Measurements from ENCODE around the gene TRAPPC5.

TRAPPC5 gene

DNA sequence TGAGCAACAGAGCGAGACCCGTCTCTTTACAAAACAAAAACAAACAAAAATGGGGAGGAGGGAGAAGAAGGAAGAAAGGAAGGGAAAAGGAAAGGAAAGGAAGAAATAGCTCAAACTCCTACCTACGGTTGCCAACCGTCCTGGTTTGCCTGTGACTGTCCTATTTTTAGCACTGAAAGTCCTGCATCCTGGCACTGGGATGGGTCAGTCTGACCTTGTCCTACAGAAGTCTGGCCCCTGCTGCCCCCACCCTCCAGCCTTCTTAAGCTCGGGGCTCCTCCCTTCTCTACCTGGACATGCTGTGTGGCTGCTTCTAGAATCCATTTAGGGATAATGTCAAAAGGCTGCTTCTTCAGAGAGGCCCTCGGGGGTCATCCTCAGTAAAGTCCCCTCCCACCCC is 45.0 kb upstream of the TRAPPC5 start:
- no peak for ATAC-seq

DNA sequence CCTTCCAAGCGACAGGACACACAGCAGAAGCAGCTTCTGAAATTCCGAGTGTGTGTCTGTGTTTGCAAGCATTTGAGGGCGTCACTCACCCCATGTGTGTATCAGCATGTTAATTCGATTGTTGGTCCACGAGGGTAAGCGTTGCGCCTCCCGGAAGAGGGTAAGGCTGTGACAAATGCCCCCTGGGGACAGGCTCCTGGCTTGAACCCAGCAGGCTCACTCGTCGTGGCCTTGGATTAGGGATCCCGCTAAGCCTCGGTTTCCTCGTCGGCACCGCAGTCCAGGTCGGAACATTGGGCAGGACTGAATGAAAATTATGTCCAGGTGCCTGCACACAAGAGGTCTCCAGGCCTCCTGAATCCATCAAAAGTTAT is 44.3 kb upstream of the TRAPPC5 start:
- TF ChIP-seq BACH2 (CRISPR knock-in tag; IDR thresholded peaks at IDR 0.05; ENCODE audit: borderline replicate concordance) (no peak), OSR1 (CRISPR knock-in tag; IDR thresholded peaks at IDR 0.05) (no peak)
- TF ChIP-seq, protein P1, sequence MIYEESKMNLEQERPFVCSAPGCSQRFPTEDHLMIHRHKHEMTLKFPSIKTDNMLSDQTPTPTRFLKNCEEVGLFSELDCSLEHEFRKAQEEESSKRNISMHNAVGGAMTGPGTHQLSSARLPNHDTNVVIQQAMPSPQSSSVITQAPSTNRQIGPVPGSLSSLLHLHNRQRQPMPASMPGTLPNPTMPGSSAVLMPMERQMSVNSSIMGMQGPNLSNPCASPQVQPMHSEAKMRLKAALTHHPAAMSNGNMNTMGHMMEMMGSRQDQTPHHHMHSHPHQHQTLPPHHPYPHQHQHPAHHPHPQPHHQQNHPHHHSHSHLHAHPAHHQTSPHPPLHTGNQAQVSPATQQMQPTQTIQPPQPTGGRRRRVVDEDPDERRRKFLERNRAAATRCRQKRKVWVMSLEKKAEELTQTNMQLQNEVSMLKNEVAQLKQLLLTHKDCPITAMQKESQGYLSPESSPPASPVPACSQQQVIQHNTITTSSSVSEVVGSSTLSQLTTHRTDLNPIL (CRISPR knock-in tag; IDR thresholded peaks at IDR 0.05; ENCODE audit: low read depth) = no peak
- no peak for ATAC-seq

More for the DNA sequence above, 45.0 kb upstream of the TRAPPC5 start:
- no peak for TF ChIP-seq ARNTL (CRISPR knock-in tag; IDR thresholded peaks at IDR 0.05; ENCODE audit: borderline replicate concordance, low read depth)
- no peak for TF ChIP-seq TOX (CRISPR knock-in tag; IDR thresholded peaks at IDR 0.05; ENCODE audit: borderline replicate concordance)
- no peak for TF ChIP-seq SNAI2 (CRISPR knock-in tag; IDR thresholded peaks at IDR 0.05)
- no peak for TF ChIP-seq RARB (CRISPR knock-in tag; IDR thresholded peaks at IDR 0.05)
- TF ChIP-seq ZFP30 (CRISPR knock-in tag; IDR thresholded peaks at IDR 0.05) = no peak
- TF ChIP-seq, protein P1 (CRISPR knock-in tag; IDR thresholded peaks at IDR 0.05; ENCODE audit: low read depth) = no peak
- TF ChIP-seq, protein P2, sequence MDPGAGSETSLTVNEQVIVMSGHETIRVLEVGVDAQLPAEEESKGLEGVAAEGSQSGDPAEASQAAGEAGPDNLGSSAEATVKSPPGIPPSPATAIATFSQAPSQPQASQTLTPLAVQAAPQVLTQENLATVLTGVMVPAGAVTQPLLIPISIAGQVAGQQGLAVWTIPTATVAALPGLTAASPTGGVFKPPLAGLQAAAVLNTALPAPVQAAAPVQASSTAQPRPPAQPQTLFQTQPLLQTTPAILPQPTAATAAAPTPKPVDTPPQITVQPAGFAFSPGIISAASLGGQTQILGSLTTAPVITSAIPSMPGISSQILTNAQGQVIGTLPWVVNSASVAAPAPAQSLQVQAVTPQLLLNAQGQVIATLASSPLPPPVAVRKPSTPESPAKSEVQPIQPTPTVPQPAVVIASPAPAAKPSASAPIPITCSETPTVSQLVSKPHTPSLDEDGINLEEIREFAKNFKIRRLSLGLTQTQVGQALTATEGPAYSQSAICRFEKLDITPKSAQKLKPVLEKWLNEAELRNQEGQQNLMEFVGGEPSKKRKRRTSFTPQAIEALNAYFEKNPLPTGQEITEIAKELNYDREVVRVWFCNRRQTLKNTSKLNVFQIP (CRISPR knock-in tag; IDR thresholded peaks at IDR 0.05; ENCODE audit: borderline replicate concordance, low read depth) = no peak
- no peak for TF ChIP-seq PPARA (CRISPR knock-in tag; IDR thresholded peaks at IDR 0.05; ENCODE audit: borderline replicate concordance)
- TF ChIP-seq ZNF8 (CRISPR knock-in tag; IDR thresholded peaks at IDR 0.05) = no peak
- TF ChIP-seq OSR1 (CRISPR knock-in tag; IDR thresholded peaks at IDR 0.05) = no peak
- TF ChIP-seq ZNF565 (CRISPR knock-in tag; conservative IDR thresholded peaks at IDR 0.05; ENCODE audit: low read depth) = no peak
- no peak for TF ChIP-seq ZFP3 (CRISPR knock-in tag; IDR thresholded peaks at IDR 0.05)
- no peak for TF ChIP-seq ZC3H10 (CRISPR knock-in tag; IDR thresholded peaks at IDR 0.05)
- no peak for TF ChIP-seq GLIS3 (CRISPR knock-in tag; IDR thresholded peaks at IDR 0.05)
- TF ChIP-seq BACH2 (CRISPR knock-in tag; IDR thresholded peaks at IDR 0.05; ENCODE audit: borderline replicate concordance) = no peak
- TF ChIP-seq, protein P3, sequence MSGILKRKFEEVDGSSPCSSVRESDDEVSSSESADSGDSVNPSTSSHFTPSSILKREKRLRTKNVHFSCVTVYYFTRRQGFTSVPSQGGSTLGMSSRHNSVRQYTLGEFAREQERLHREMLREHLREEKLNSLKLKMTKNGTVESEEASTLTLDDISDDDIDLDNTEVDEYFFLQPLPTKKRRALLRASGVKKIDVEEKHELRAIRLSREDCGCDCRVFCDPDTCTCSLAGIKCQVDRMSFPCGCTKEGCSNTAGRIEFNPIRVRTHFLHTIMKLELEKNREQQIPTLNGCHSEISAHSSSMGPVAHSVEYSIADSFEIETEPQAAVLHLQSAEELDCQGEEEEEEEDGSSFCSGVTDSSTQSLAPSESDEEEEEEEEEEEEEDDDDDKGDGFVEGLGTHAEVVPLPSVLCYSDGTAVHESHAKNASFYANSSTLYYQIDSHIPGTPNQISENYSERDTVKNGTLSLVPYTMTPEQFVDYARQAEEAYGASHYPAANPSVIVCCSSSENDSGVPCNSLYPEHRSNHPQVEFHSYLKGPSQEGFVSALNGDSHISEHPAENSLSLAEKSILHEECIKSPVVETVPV (CRISPR knock-in tag; IDR thresholded peaks at IDR 0.05) = no peak
- TF ChIP-seq ESRRG (CRISPR knock-in tag; IDR thresholded peaks at IDR 0.05) = no peak
- TF ChIP-seq, protein P4, sequence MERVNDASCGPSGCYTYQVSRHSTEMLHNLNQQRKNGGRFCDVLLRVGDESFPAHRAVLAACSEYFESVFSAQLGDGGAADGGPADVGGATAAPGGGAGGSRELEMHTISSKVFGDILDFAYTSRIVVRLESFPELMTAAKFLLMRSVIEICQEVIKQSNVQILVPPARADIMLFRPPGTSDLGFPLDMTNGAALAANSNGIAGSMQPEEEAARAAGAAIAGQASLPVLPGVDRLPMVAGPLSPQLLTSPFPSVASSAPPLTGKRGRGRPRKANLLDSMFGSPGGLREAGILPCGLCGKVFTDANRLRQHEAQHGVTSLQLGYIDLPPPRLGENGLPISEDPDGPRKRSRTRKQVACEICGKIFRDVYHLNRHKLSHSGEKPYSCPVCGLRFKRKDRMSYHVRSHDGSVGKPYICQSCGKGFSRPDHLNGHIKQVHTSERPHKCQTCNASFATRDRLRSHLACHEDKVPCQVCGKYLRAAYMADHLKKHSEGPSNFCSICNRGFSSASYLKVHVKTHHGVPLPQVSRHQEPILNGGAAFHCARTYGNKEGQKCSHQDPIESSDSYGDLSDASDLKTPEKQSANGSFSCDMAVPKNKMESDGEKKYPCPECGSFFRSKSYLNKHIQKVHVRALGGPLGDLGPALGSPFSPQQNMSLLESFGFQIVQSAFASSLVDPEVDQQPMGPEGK (CRISPR knock-in tag; IDR thresholded peaks at IDR 0.05; ENCODE audit: borderline replicate concordance) = no peak
- TF ChIP-seq TCF4 (CRISPR knock-in tag; IDR thresholded peaks at IDR 0.05; ENCODE audit: borderline replicate concordance) = no peak

DNA sequence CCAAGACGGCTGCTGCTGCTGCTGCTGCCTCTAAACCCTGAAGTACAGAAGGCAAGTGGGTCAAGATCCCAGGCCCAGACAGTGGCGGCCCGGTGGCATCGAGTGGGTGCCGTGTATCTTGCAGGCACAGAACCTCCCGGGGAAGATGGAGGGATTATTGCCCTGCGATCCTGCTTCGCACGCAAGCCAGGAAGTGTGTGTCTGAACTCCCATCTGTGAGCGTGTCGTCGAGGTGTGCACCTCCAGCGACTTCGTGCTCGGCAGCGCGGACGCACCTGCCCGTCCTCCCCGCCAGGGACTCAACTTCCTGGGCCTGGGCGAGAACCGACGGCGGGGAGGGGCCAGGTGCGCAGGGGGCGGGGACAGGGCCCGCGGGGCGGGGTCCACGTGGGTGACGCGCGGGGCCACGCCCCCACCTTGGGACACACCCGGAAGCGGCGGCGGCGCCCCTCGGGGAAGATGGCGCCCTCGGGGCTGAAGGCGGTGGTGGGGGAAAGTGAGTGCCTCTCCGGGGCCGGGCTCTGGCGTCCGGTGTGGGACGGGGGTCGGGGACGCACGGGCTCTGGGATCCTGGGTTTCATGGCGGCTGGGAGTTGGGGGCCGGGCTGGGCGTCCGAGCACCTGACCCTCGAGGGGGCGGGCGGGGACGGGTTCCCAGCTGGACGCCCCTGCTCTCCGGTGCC is 43.8 kb upstream of the TRAPPC5 start, which contains the start of gene STXBP2:
Gene STXBP2, plus strand, starts transcription at position 420 of the 683 bp plus-strand sequence. Its CDS starts 40 bp downstream, at position 460.
- ATAC-seq = no peak; the same call in 1 of the 3 replicates
- TF ChIP-seq ISL1 (CRISPR knock-in tag; IDR thresholded peaks at IDR 0.05) (no peak), GLIS3 (CRISPR knock-in tag; IDR thresholded peaks at IDR 0.05) (no peak), ZNF565 (CRISPR knock-in tag; conservative IDR thresholded peaks at IDR 0.05; ENCODE audit: low read depth) (no peak), ESRRG (CRISPR knock-in tag; IDR thresholded peaks at IDR 0.05) (no peak), PPARA (CRISPR knock-in tag; IDR thresholded peaks at IDR 0.05; ENCODE audit: borderline replicate concordance) (no peak)
- TF ChIP-seq, protein P3 (CRISPR knock-in tag; IDR thresholded peaks at IDR 0.05) = no peak
- TF ChIP-seq, protein P1 (CRISPR knock-in tag; IDR thresholded peaks at IDR 0.05; ENCODE audit: low read depth) = no peak
- TF ChIP-seq, protein P4 (CRISPR knock-in tag; IDR thresholded peaks at IDR 0.05; ENCODE audit: borderline replicate concordance) = no peak
